ENCODE results near the gene THADA.

- TF ChIP-seq POLR2AphosphoS5 (IDR thresholded peaks at IDR 0.05; ENCODE audit: low read depth) (no peak), CTCF (IDR thresholded peaks at IDR 0.05; ENCODE audit: insufficient read depth, low read length) (no peak), REST (IDR thresholded peaks at IDR 0.05; ENCODE audit: insufficient replicate concordance, low read depth) (no peak), SPI1 (IDR thresholded peaks at IDR 0.05; ENCODE audit: borderline replicate concordance, low read depth) (no peak)
Measured at GRCh38 chr2:43294973-43295603, 300.8 kb downstream of the THADA start.

Data from HL-60 (cell line).